Suprapubic skin (tissue), 4 donors: Measurements from ENCODE around the gene KIAA0825.

Source experiments
- POLR2A ChIP-seq, 2 donors: fragments of 450-650 bp; IDR thresholded peaks; one replicate each; pipeline ENCODE4 v1.6.1; 2017; ENCODE audit warnings: antibody characterized with exemption in 2 of 2, mild to moderate bottlenecking in 2 of 2, moderate library complexity in 2 of 2
- POLR2AphosphoS5 ChIP-seq, 3 donors: sonication (generic); formaldehyde crosslinking; IDR thresholded peaks; one replicate each; pipeline ENCODE4 v1.6.1; 2017; ENCODE audit warnings: antibody characterized with exemption in 3 of 3
- TF ChIP-seq, protein P1 (sequence below), 2 donors: fragments of 200-600 bp in 1 of 2; fragments of 450-650 bp in 1 of 2; sonication (generic) in 1 of 2; IDR thresholded peaks; one replicate each; pipeline ENCODE4 v1.5.1; 2016 to 2019; ENCODE audit warnings: antibody characterized with exemption in 2 of 2, mild to moderate bottlenecking in 1 of 2, moderate library complexity in 1 of 2

DNA sequence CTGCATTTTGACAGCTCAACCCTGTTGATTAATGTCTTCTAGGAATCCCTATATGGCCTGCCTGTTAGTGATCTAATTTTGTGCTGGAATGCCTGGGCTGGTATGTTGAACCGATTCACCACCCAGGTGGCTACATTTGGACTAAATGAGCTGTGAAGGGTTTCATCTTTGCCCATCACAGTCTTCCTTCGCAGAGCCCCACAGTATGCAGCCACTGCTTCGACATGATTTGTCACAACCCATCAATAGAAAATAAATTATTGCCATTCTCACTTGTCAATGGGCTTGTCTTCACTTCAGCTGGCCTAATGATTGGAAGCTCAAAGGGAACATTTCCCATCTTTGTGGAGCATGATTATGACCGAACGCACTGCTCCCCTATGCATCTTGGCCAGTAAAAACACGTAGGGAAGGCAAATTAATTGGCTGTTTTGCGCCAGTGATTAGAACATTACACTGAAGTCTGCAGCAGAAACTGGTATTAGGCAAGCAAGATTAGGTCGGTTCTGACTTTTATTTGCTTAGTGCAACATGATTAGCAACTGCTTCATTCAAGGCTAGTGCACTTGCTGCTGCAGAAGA lies 408.5 kb downstream of the KIAA0825 start:
- TF ChIP-seq, protein P1, sequence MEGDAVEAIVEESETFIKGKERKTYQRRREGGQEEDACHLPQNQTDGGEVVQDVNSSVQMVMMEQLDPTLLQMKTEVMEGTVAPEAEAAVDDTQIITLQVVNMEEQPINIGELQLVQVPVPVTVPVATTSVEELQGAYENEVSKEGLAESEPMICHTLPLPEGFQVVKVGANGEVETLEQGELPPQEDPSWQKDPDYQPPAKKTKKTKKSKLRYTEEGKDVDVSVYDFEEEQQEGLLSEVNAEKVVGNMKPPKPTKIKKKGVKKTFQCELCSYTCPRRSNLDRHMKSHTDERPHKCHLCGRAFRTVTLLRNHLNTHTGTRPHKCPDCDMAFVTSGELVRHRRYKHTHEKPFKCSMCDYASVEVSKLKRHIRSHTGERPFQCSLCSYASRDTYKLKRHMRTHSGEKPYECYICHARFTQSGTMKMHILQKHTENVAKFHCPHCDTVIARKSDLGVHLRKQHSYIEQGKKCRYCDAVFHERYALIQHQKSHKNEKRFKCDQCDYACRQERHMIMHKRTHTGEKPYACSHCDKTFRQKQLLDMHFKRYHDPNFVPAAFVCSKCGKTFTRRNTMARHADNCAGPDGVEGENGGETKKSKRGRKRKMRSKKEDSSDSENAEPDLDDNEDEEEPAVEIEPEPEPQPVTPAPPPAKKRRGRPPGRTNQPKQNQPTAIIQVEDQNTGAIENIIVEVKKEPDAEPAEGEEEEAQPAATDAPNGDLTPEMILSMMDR (IDR thresholded peaks at IDR 0.05), result no peak
- no peak for TF ChIP-seq POLR2A (IDR thresholded peaks at IDR 0.05)
- TF ChIP-seq POLR2AphosphoS5 (IDR thresholded peaks at IDR 0.05), result no peak
